HG02571 (cell line): Measurements from ENCODE around the gene IPP.
A peak's percentile ranks its signal among the peaks of the same experiment; 100 is the strongest.
"Not testable (repeated sequence)": the region's sequence is repeated elsewhere in the genome, so short reads cannot be mapped to it uniquely, and the experiment has no call there.

Experiments
- ATAC-seq: cut with Tn5 transposase; IDR thresholded peaks from one replicate; pipeline ENCODE4 v1.9.1; 2021; ENCODE audit warnings: mild to moderate bottlenecking, moderate library complexity; ENCODE audit not compliant: unreplicated experiment

IPP gene

GRCh38 chr1:45746922-45747321 lies 3.5 kb downstream of the IPP start:
- ATAC-seq = no peak

- not testable (repeated sequence) for ATAC-seq
Measured at GRCh38 chr1:45739641-45740156, 10.8 kb downstream of the IPP start.

- no peak for ATAC-seq
Measured at GRCh38 chr1:45739137-45739536, 11.3 kb downstream of the IPP start.

GRCh38 chr1:45730780-45731319 lies 19.6 kb downstream of the IPP start:
- no peak for ATAC-seq

GRCh38 chr1:45730075-45730779 lies 20.2 kb downstream of the IPP start:
- no peak for ATAC-seq

- ATAC-seq = not testable (repeated sequence)
Measured at GRCh38 chr1:45726007-45726406, 24.4 kb downstream of the IPP start.

GRCh38 chr1:45723248-45723930 lies 27.1 kb downstream of the IPP start:
- no peak for ATAC-seq

GRCh38 chr1:45722809-45723208 lies 27.6 kb downstream of the IPP start:
- no peak for ATAC-seq

- no peak for ATAC-seq
Measured at GRCh38 chr1:45721207-45721606, 29.2 kb downstream of the IPP start.

- ATAC-seq = no peak
Measured at GRCh38 chr1:45718289-45718688, 32.2 kb downstream of the IPP start.

GRCh38 chr1:45717386-45717785 lies 33.1 kb downstream of the IPP start:
- ATAC-seq = not testable (repeated sequence)

GRCh38 chr1:45716700-45717099 lies 33.8 kb downstream of the IPP start:
- ATAC-seq = no peak

GRCh38 chr1:45713711-45714110 lies 36.7 kb downstream of the IPP start:
- no peak for ATAC-seq

GRCh38 chr1:45704637-45705036 lies 45.8 kb downstream of the IPP start:
- ATAC-seq = no peak

GRCh38 chr1:45694823-45695222 lies 55.6 kb downstream of the IPP start:
- ATAC-seq = no peak

- ATAC-seq = not testable (repeated sequence)
Measured at GRCh38 chr1:45693811-45694210, 56.6 kb downstream of the IPP start.

GRCh38 chr1:45687754-45688740 lies 62.4 kb downstream of the IPP start, which contains the start of gene TMEM69:
Gene TMEM69 (plus strand): TSS chr1:45688181. CDS start chr1:45691069, 2,888 bp downstream.
- ATAC-seq = no peak

GRCh38 chr1:45687014-45687753 lies 63.3 kb downstream of the IPP start:
- peak; percentile 73 for ATAC-seq

GRCh38 chr1:45686288-45687013 lies 64.0 kb downstream of the IPP start, which contains the start of gene GPBP1L1:
Gene GPBP1L1 (minus strand): TSS chr1:45686533. CDS start chr1:45659087, 27,446 bp downstream.
- ATAC-seq = peak; percentile 56
